Trophoblast cell (in vitro differentiated cells and primary cell): ENCODE results near the gene SGCB.

Source experiments
- DNase-seq, 2 donors: peaks; one replicate each; pipeline ENCODE4 v3.0.0-alpha.2; 2016
- H2AFZ ChIP-seq: 2 replicates; pipeline ENCODE4 v1.6.1; 2013; ENCODE audit warnings: low read length, moderate library complexity, mild to moderate bottlenecking; ENCODE audit not compliant: insufficient read depth, poor library complexity
- H2AK5ac ChIP-seq: 2 replicates; pipeline ENCODE4 v1.6.1; 2013; ENCODE audit warnings: mild to moderate bottlenecking, low read length
- H2BK120ac ChIP-seq: 2 replicates; pipeline ENCODE4 v1.6.1; 2013; ENCODE audit warnings: low read length, mild to moderate bottlenecking, moderate library complexity; ENCODE audit not compliant: insufficient read depth, poor library complexity
- H2BK12ac ChIP-seq: 2 replicates; pipeline ENCODE4 v1.6.1; 2013; ENCODE audit warnings: mild to moderate bottlenecking, low read length, moderate library complexity
- H2BK5ac ChIP-seq: 2 replicates; pipeline ENCODE4 v1.6.1; 2013; ENCODE audit warnings: low read length, low read depth, moderate library complexity, mild to moderate bottlenecking; ENCODE audit not compliant: poor library complexity
- H3K14ac ChIP-seq: 2 replicates; pipeline ENCODE4 v1.6.1; 2013; ENCODE audit warnings: mild to moderate bottlenecking, low read length
- H3K18ac ChIP-seq: 2 replicates; pipeline ENCODE4 v1.6.1; 2013; ENCODE audit warnings: mild to moderate bottlenecking, low read length
- H3K23ac ChIP-seq: 2 replicates; pipeline ENCODE4 v1.6.1; 2013; ENCODE audit warnings: low read length
- H3K27ac ChIP-seq: 2 replicates; pipeline ENCODE4 v1.5.1; 2013; ENCODE audit warnings: low read depth, mild to moderate bottlenecking, inconsistent platforms, low read length, moderate library complexity
- H3K27me3 ChIP-seq: 2 replicates; pipeline ENCODE4 v1.6.1; 2013; ENCODE audit warnings: inconsistent platforms, mild to moderate bottlenecking, low read length, moderate library complexity; ENCODE audit not compliant: insufficient read depth
- H3K36me3 ChIP-seq, 2 experiments: 1 replicate in 1 of 2; 2 replicates in 1 of 2; pipeline ENCODE4 v1.6.1; 2013; ENCODE audit warnings: low read length in 2 of 2, mild to moderate bottlenecking in 2 of 2, moderate library complexity in 1 of 2; ENCODE audit not compliant: insufficient read depth in 2 of 2, control insufficient read depth in 1 of 2
- H3K4ac ChIP-seq: 2 replicates; pipeline ENCODE4 v1.6.1; 2013; ENCODE audit warnings: low read depth, mild to moderate bottlenecking, low read length, moderate library complexity
- H3K4me1 ChIP-seq, 2 experiments: 1 replicate in 1 of 2; 2 replicates in 1 of 2; pipeline ENCODE4 v1.6.1; 2013; ENCODE audit warnings: low read length in 2 of 2, mild to moderate bottlenecking in 2 of 2, moderate library complexity in 1 of 2; ENCODE audit not compliant: insufficient read depth in 2 of 2, control insufficient read depth in 1 of 2
- H3K4me2 ChIP-seq: 2 replicates; pipeline ENCODE4 v1.6.1; 2013; ENCODE audit warnings: inconsistent platforms, mild to moderate bottlenecking, low read length, moderate library complexity
- H3K4me3 ChIP-seq: 2 replicates; pipeline ENCODE4 v1.5.1; 2013; ENCODE audit warnings: mild to moderate bottlenecking, low read depth, low read length, inconsistent platforms
- H3K79me1 ChIP-seq: one replicate; pipeline ENCODE4 v1.6.1; 2013; ENCODE audit warnings: low read length
- H3K79me2 ChIP-seq: 2 replicates; pipeline ENCODE4 v1.6.1; 2013; ENCODE audit warnings: low read length, mild to moderate bottlenecking; ENCODE audit not compliant: control insufficient read depth, insufficient read depth, poor library complexity
- H3K9ac ChIP-seq: 2 replicates; pipeline ENCODE4 v1.6.1; 2013; ENCODE audit warnings: mild to moderate bottlenecking, low read length
- H3K9me3 ChIP-seq: 2 replicates; pipeline ENCODE4 v1.6.1; 2013; ENCODE audit warnings: low read depth, mild to moderate bottlenecking, control low read depth, inconsistent platforms, low read length; ENCODE audit not compliant: insufficient read depth
- H4K12ac ChIP-seq: 2 replicates; pipeline ENCODE4 v1.6.1; 2013; ENCODE audit warnings: low read depth, mild to moderate bottlenecking, low read length, moderate library complexity
- H4K8ac ChIP-seq: 2 replicates; pipeline ENCODE4 v1.6.1; 2013; ENCODE audit warnings: low read depth, mild to moderate bottlenecking, low read length, moderate library complexity
- H4K91ac ChIP-seq: one replicate; pipeline ENCODE4 v1.6.1; 2013; ENCODE audit warnings: low read depth, mild to moderate bottlenecking, low read length, moderate library complexity
- WGBS: extraction: QIAGEN DNeasy Blood & Tissue Kit; methylation state at CpG from one replicate; pipeline ENCODE4 v1.1.7; 2013; ENCODE audit warnings: missing lambda C conversion rate; ENCODE audit not compliant: insufficient read length, insufficient coverage; ENCODE audit errors: extremely low coverage; 5-methylcytosine and 5-hydroxymethylcytosine counted together

SGCB gene

GRCh38 chr4:52028970-52029369 lies 9.1 kb downstream of the SGCB start:
- no CpG with 5 or more reads among the region's 1 CpG for WGBS
- Histone ChIP-seq H3K79me1 (no peaks in the 10 kb centered on the region), H3K36me3 (peaks cover 0 to under 1% of the 10 kb centered on the region in 2 experiments), H3K4me2 (no peak overlapping the region), H3K14ac (no peak overlapping the region), H2BK5ac (no peak overlapping the region), H4K8ac (no peak overlapping the region), H3K9ac (no peak overlapping the region), H3K18ac (no peak overlapping the region), H3K27ac (no peak overlapping the region), H3K4me3 (no peak overlapping the region), H2BK12ac (no peak overlapping the region), H3K27me3 (no peaks in the 10 kb centered on the region), H4K12ac (no peak overlapping the region), H2AK5ac (no peak overlapping the region), H3K9me3 (no peaks in the 10 kb centered on the region), H3K79me2 (no peaks in the 10 kb centered on the region), H3K4ac (no peak overlapping the region), H3K4me1 (no peaks in the 10 kb centered on the region), H2BK120ac (no peak overlapping the region), H3K23ac (no peak overlapping the region), H2AFZ (no peak overlapping the region), H4K91ac (no peak overlapping the region)
- no peak for DNase-seq

DNA sequence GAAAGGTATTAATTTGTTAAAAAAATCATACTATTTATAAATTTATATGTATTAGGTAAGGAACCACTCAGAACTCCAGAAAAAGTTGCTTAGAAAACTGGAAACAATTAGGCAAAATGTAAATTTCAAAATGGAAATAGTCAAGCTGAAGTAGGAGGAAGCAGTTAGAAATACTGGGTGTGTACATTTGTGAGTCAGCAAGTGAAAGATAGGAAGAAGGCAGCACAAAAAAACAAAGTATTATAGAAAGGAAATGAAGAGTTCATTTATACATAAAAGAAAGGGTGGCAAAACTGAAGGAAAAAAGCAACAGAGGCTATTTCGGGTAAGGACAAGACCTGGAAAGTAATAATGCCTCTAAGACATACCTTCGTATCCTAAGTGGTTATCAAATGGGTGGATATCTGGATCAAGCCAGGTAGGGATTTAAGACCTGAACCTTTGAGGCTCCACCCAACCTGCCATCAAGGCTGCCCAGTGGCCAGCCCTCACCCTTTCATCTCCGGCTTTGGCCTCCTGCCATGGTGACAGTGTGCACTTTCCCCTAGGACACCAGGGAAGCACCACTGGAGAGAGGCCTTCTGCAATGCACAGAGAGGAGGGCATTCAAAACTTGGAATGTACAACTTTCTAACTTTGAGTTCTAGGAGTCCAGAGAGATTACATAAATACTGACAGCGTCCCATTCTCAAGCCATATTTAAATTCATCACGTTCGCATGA lies 18.0 kb downstream of the SGCB start, which contains the start of gene LRRC66:
Gene LRRC66, minus strand, starts transcription at position 428 of the 722 bp plus-strand sequence. CDS start 2,750 bp downstream, outside the sequence.
- Histone ChIP-seq H3K79me2 (no peaks in the 10 kb centered on the region), H4K91ac (no peak within 1 kb of the TSS), H3K4me1 (no peaks in the 10 kb centered on the region), H2BK12ac (no peak within 1 kb of the TSS), H3K36me3 (peaks cover 1 to 2% of the 10 kb centered on the region in 2 experiments), H4K8ac (no peak within 1 kb of the TSS), H3K9ac (peak within 1 kb of the TSS; percentile 23), H2AFZ (no peak within 1 kb of the TSS), H3K79me1 (no peaks in the 10 kb centered on the region), H3K9me3 (no peaks in the 10 kb centered on the region), H3K4me3 (peak within 1 kb of the TSS; percentile 15), H3K27ac (no peak within 1 kb of the TSS), H3K23ac (no peak within 1 kb of the TSS), H2BK5ac (no peak within 1 kb of the TSS), H3K4me2 (no peak within 1 kb of the TSS), H4K12ac (no peak within 1 kb of the TSS), H3K4ac (no peak within 1 kb of the TSS), H3K18ac (no peak within 1 kb of the TSS), H2BK120ac (no peak within 1 kb of the TSS), H2AK5ac (no peak within 1 kb of the TSS), H3K14ac (no peak within 1 kb of the TSS), H3K27me3 (no peaks in the 10 kb centered on the region)
- WGBS = no CpG with 5 or more reads among the region's 6 CpGs
- no peak for DNase-seq

- no peak overlapping the region for H2BK12ac ChIP-seq
- H3K4me1 ChIP-seq = no peaks in the 10 kb centered on the region
- H3K4ac ChIP-seq = no peak overlapping the region
- no peak overlapping the region for H3K4me2 ChIP-seq
- H3K27me3 ChIP-seq = no peaks in the 10 kb centered on the region
- H3K36me3 ChIP-seq = no peaks in the 10 kb centered on the region
- H2AFZ ChIP-seq = no peak overlapping the region
- no peaks in the 10 kb centered on the region for H3K79me1 ChIP-seq
- H3K23ac ChIP-seq = no peak overlapping the region
- no peak overlapping the region for H4K91ac ChIP-seq
- no peaks in the 10 kb centered on the region for H3K79me2 ChIP-seq
- no peak overlapping the region for H3K27ac ChIP-seq
- no peak for DNase-seq
- no peak overlapping the region for H2AK5ac ChIP-seq
- H3K18ac ChIP-seq = no peak overlapping the region
- H4K8ac ChIP-seq = no peak overlapping the region
- no CpG with 5 or more reads among the region's 1 CpG for WGBS
- no peaks in the 10 kb centered on the region for H3K9me3 ChIP-seq
- no peak overlapping the region for H4K12ac ChIP-seq
- no peak overlapping the region for H3K14ac ChIP-seq
- no peak overlapping the region for H3K4me3 ChIP-seq
- H2BK5ac ChIP-seq = no peak overlapping the region
- H2BK120ac ChIP-seq = no peak overlapping the region
- no peak overlapping the region for H3K9ac ChIP-seq
Measured at GRCh38 chr4:52017814-52018213, 20.3 kb downstream of the SGCB start.

- Histone ChIP-seq H3K18ac (no peak overlapping the region), H3K79me1 (no peaks in the 10 kb centered on the region)
Measured at GRCh38 chr4:52016981-52017380, 21.1 kb downstream of the SGCB start.

More at GRCh38 chr4:52016981-52017380, 21.1 kb downstream of the SGCB start:
- H3K14ac ChIP-seq = no peak overlapping the region
- no peak overlapping the region for H3K27ac ChIP-seq
- no peak overlapping the region for H2AFZ ChIP-seq
- no peak overlapping the region for H3K4ac ChIP-seq
- no peak overlapping the region for H3K9ac ChIP-seq
- WGBS = no CpG with 5 or more reads among the region's 3 CpGs
- H3K4me3 ChIP-seq = no peak overlapping the region
- no peaks in the 10 kb centered on the region for H3K9me3 ChIP-seq
- no peaks in the 10 kb centered on the region for H3K27me3 ChIP-seq
- no peaks in the 10 kb centered on the region for H3K36me3 ChIP-seq
- no peak overlapping the region for H2BK120ac ChIP-seq
- no peaks in the 10 kb centered on the region for H3K79me2 ChIP-seq
- H3K4me1 ChIP-seq = no peaks in the 10 kb centered on the region
- no peak overlapping the region for H4K91ac ChIP-seq
- H3K4me2 ChIP-seq = no peak overlapping the region
- no peak overlapping the region for H2BK12ac ChIP-seq
- H4K8ac ChIP-seq = no peak overlapping the region
- H2AK5ac ChIP-seq = no peak overlapping the region
- no peak overlapping the region for H2BK5ac ChIP-seq
- no peak overlapping the region for H4K12ac ChIP-seq
- DNase-seq = no peak
- no peak overlapping the region for H3K23ac ChIP-seq
